Thoracic aorta (tissue), 2 donors: Measurements from ENCODE around the gene ABCC11. TPM values are rescaled to one million over a fixed set of nuclear protein-coding genes. Genes with fewer than 3 reads are reported as not detected.

ENCODE experiments used
- ATAC-seq: fragments of 150-250 bp; one replicate; pipeline ENCODE4 v1.8.0; 2017; ENCODE audit warnings: low read depth; ENCODE audit not compliant: insufficient number of reproducible peaks, low FRiP score
- DNase-seq: peaks from one replicate; pipeline ENCODE4 v3.0.0-alpha.2; 2020; ENCODE audit warnings: low spot score
- H3K27ac ChIP-seq, 2 donors: fragments of 200-600 bp; sonication (generic); 1 replicate in 1 of 2; 2 replicates in 1 of 2; pipeline ENCODE4 v1.5.1; 2016; ENCODE audit warnings: mild to moderate bottlenecking in 2 of 2, moderate library complexity in 2 of 2
- H3K27me3 ChIP-seq: fragments of 200-600 bp; sonication (generic); replicated peaks from 2 replicates; pipeline ENCODE4 v1.6.0; 2016; ENCODE audit warnings: mild to moderate bottlenecking; ENCODE audit not compliant: insufficient read depth
- H3K36me3 ChIP-seq: fragments of 200-600 bp; sonication (generic); one replicate; pipeline ENCODE4 v1.5.1; 2016
- H3K4me1 ChIP-seq, 2 donors: fragments of 200-600 bp; sonication (generic); 1 replicate in 1 of 2; 2 replicates in 1 of 2; pipeline versions ENCODE4 v1.5.1 to v1.6.0; 2016; ENCODE audit warnings: low read depth in 2 of 2, mild to moderate bottlenecking in 1 of 2; ENCODE audit not compliant: control insufficient read depth in 1 of 2
- H3K4me3 ChIP-seq: fragments of 200-600 bp; sonication (generic); 2 replicates; pipeline ENCODE4 v1.5.1; 2016; ENCODE audit warnings: mild to moderate bottlenecking
- H3K9me3 ChIP-seq: fragments of 200-600 bp; sonication (generic); 2 replicates; pipeline ENCODE4 v1.5.1; 2016
- CTCF ChIP-seq: fragments of 200-600 bp; sonication (generic); IDR thresholded peaks from one replicate; pipeline ENCODE4 v1.5.1; 2019; ENCODE audit warnings: antibody characterized with exemption
- total RNA-seq, 2 donors: library from RNA; depleted of rRNA; stranded (reverse); fragments of >200 nt; gene quantifications; one replicate each; pipeline versions ENCODE4 v1.1.0 to v1.2.3, GENCODE V29; 2016

The ABCC11 gene
- total RNA-seq, 2 donors from 2014 or later: not detected

- no peak for ATAC-seq
- H3K4me1 ChIP-seq: no peaks in the 10 kb centered on the region
- no peaks in the 10 kb centered on the region for H3K27me3 ChIP-seq
- no peaks in the 10 kb centered on the region for H3K9me3 ChIP-seq
- no peak for TF ChIP-seq CTCF
- no peak for DNase-seq
- H3K4me3 ChIP-seq: no peak overlapping the region
- no peaks in the 10 kb centered on the region for H3K36me3 ChIP-seq
- no peak overlapping the region for H3K27ac ChIP-seq
Measured at GRCh38 chr16:48217708-48218107, 29.6 kb downstream of the ABCC11 start.

- TF ChIP-seq CTCF: no peak
- DNase-seq: no peak
- no peak for ATAC-seq
Measured at GRCh38 chr16:48215738-48216137, 31.6 kb downstream of the ABCC11 start.

GRCh38 chr16:48212033-48212432 is 35.3 kb downstream of the ABCC11 start:
- no peaks in the 10 kb centered on the region for H3K36me3 ChIP-seq
- no peak for TF ChIP-seq CTCF
- no peak overlapping the region for H3K27ac ChIP-seq
- DNase-seq (no peak), ATAC-seq (no peak)
- no peaks in the 10 kb centered on the region for H3K4me1 ChIP-seq
- no peaks in the 10 kb centered on the region for H3K9me3 ChIP-seq
- no peak overlapping the region for H3K4me3 ChIP-seq
- no peaks in the 10 kb centered on the region for H3K27me3 ChIP-seq

More at GRCh38 chr16:48215738-48216137, 31.6 kb downstream of the ABCC11 start:
- H3K27ac ChIP-seq: no peak overlapping the region
- H3K9me3 ChIP-seq: no peaks in the 10 kb centered on the region
- H3K27me3 ChIP-seq: no peaks in the 10 kb centered on the region
- H3K36me3 ChIP-seq: no peaks in the 10 kb centered on the region
- H3K4me3 ChIP-seq: no peak overlapping the region
- no peaks in the 10 kb centered on the region for H3K4me1 ChIP-seq

- Histone ChIP-seq H3K4me3 (no peak overlapping the region), H3K36me3 (no peaks in the 10 kb centered on the region), H3K9me3 (no peaks in the 10 kb centered on the region), H3K4me1 (no peaks in the 10 kb centered on the region), H3K27me3 (no peaks in the 10 kb centered on the region), H3K27ac (no peak overlapping the region)
- DNase-seq (no peak), ATAC-seq (no peak)
- no peak for TF ChIP-seq CTCF
Measured at GRCh38 chr16:48210747-48211146, 36.6 kb downstream of the ABCC11 start.

GRCh38 chr16:48206594-48207242 is 40.6 kb downstream of the ABCC11 start:
- H3K9me3 ChIP-seq: no peaks in the 10 kb centered on the region
- no peaks in the 10 kb centered on the region for H3K4me1 ChIP-seq
- no peak for DNase-seq
- no peaks in the 10 kb centered on the region for H3K27me3 ChIP-seq
- no peak overlapping the region for H3K4me3 ChIP-seq
- no peaks in the 10 kb centered on the region for H3K36me3 ChIP-seq
- ATAC-seq: no peak
- H3K27ac ChIP-seq: no peak overlapping the region
- no peak for TF ChIP-seq CTCF
